ENCODE results near the gene CARMIL1.

CARMIL1 gene

GRCh38 chr6:25553502-25553901 lies 274.3 kb downstream of the CARMIL1 start:
- in situ Hi-C loops (cut with HindIII; ENCODE audit: low sequenced_read_pairs), result no loop called here
- no peak overlapping the region for H3K4me3 ChIP-seq (ENCODE audit: low read depth, low read length)
- no peak for DNase-seq (ENCODE audit: low read depth, low spot score)
- TF ChIP-seq CTCF (IDR thresholded peaks at IDR 0.05; ENCODE audit: low read depth, low read length), result no peak

DNA sequence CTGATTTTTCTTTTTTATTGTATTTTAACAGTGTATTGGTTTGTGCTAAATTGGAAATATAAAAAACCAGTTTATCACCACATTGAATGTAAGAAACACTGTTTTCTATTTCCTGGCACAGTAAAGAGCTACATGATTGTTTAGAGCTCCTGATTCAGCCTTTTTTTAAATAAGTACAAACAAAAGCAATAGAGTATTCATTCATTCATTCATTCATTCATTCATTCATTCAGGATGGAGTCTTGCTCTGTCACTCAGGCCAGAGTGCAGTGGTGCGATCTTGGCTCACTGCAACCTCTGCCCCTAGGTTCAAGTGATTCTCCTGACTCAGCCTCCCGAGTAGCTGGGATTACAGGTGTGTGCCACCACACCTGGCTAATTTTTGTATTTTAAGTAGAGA lies 276.0 kb downstream of the CARMIL1 start:
- no peak for TF ChIP-seq CTCF (IDR thresholded peaks at IDR 0.05; ENCODE audit: low read depth, low read length)
- no peak for DNase-seq (ENCODE audit: low read depth, low spot score)
- H3K4me3 ChIP-seq (ENCODE audit: low read depth, low read length), result no peak overlapping the region
- in situ Hi-C loops (cut with HindIII; ENCODE audit: low sequenced_read_pairs), result no loop called here

- TF ChIP-seq CTCF (IDR thresholded peaks at IDR 0.05; ENCODE audit: low read depth, low read length), result peak; percentile 85
- in situ Hi-C loops (cut with HindIII; ENCODE audit: low sequenced_read_pairs), result no loop called here
- no peak overlapping the region for H3K4me3 ChIP-seq (ENCODE audit: low read depth, low read length)
- peak; percentile 76 for DNase-seq (ENCODE audit: low read depth, low spot score)
Observed at GRCh38 chr6:25556516-25556915, 277.3 kb downstream of the CARMIL1 start.

DNA sequence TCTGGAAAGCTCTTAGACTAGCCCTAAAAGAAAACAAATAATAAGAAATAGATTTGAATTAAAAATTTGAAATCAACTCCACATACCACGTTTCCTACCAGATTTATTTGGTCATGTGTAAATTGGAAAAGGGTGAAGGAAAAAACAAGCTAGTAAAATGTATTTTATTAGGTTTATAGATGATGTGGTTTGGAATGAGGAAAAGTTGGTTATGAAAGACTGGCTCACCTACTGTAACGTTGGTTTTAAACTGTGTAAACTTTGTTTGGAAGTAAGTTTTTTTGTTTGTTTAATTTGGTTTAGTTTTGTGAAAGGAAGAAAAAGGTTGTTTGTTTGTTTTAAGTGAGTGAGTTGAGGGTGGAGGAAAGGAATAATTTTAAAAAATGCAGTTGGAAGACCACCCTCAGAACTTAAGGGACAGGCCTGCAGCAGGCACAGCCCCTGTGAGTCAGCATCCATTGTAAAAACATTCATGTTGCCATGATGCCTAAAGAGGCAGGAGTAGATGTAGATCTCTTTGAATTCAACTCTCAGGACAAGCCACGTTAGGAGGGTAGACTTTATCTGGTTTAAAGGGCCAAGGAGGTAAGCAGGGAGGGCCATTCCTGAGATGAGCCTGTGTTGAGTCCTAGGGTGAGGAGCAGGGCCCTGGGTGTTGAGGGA lies 279.1 kb downstream of the CARMIL1 start:
- in situ Hi-C loops (cut with HindIII; ENCODE audit: low sequenced_read_pairs), result no loop called here
- H3K4me3 ChIP-seq (ENCODE audit: low read depth, low read length), result no peak overlapping the region
- no peak for DNase-seq (ENCODE audit: low read depth, low spot score)
- no peak for TF ChIP-seq CTCF (IDR thresholded peaks at IDR 0.05; ENCODE audit: low read depth, low read length)

DNA sequence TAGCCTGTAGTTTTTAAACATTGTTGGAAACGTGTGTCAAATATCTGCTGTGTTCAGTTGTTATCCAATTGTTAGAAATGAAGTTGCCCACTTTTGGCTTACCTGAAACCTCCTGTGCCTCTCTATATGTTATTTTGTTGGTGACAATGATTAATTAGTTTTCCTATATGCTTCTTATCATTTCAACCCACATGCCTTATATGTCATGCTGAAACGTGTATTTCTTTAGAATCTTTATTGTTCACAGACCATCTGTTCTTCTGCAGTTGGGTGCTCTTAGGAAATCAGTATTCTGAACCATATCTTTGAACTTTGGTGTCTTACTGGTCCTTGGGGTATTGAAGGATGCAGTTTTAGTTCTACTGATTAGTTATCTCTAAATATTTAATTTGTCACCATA lies 281.7 kb downstream of the CARMIL1 start:
- DNase-seq (ENCODE audit: low read depth, low spot score), result no peak
- H3K4me3 ChIP-seq (ENCODE audit: low read depth, low read length), result no peak overlapping the region
- in situ Hi-C loops (cut with HindIII; ENCODE audit: low sequenced_read_pairs), result no loop called here
- TF ChIP-seq CTCF (IDR thresholded peaks at IDR 0.05; ENCODE audit: low read depth, low read length), result no peak

GRCh38 chr6:25564943-25565342 lies 285.8 kb downstream of the CARMIL1 start:
- TF ChIP-seq CTCF (IDR thresholded peaks at IDR 0.05; ENCODE audit: low read depth, low read length), result no peak
- in situ Hi-C loops (cut with HindIII; ENCODE audit: low sequenced_read_pairs), result no loop called here
- H3K4me3 ChIP-seq (ENCODE audit: low read depth, low read length), result no peak overlapping the region
- DNase-seq (ENCODE audit: low read depth, low spot score), result no peak

All from astrocyte of the spinal cord (primary cell).